ENCODE results near the gene AKT3.

GRCh38 chr1:243848858-243849420, 1.1 kb downstream of the AKT3 start:
- TF ChIP-seq POLR2A (IDR thresholded peaks at IDR 0.05; ENCODE audit: control extremely low read depth in 1 of 2, low read depth in 2 of 2, low read length in 2 of 2) = 0 out of 3 replicates have a peak, but pooled peaks of 1 of the 2 experiments have one; percentile 19
- 0 out of 2 replicates have a peak, but pooled peaks have one; percentile 18 for TF ChIP-seq POLR2AphosphoS5 (IDR thresholded peaks at IDR 0.05; ENCODE audit: low read depth, low read length)
- TF ChIP-seq CTCF (IDR thresholded peaks at IDR 0.05; ENCODE audit: control extremely low read depth in 1 of 3, insufficient read depth in 1 of 3, low read depth in 1 of 3, low read length in 3 of 3) = no peak
- no peak for TF ChIP-seq EP300 (IDR thresholded peaks at IDR 0.05; ENCODE audit: borderline replicate concordance in 1 of 2, low read depth in 2 of 2, low read length in 2 of 2)
- no peak for TF ChIP-seq KDM1A (IDR thresholded peaks at IDR 0.05; ENCODE audit: borderline replicate concordance, low read length)
- TF ChIP-seq BCL11A (IDR thresholded peaks at IDR 0.05; ENCODE audit: low read depth in 2 of 2, low read length in 2 of 2) = no peak
- TF ChIP-seq EZH2 (IDR thresholded peaks at IDR 0.05; ENCODE audit: low read depth, low read length, severe bottlenecking) = no peak
- TF ChIP-seq TAF1 (IDR thresholded peaks at IDR 0.05; ENCODE audit: low read depth, low read length) = 0 out of 2 replicates have a peak, but pooled peaks have one; percentile 27
- TF ChIP-seq FOSL1 (IDR thresholded peaks at IDR 0.05; ENCODE audit: insufficient read depth, low read depth, low read length) = no peak

All from H1 (cell line).